AG04449 (cell line): ENCODE data around the gene PFKP.

ENCODE experiments used
- CTCF ChIA-PET: fragments of 350-600 bp; formaldehyde crosslinking; extraction: SDS; loops from one replicate; lab custom pipeline; 2021; ENCODE audit warnings: antibody characterized with exemption; lab: Yijun Ruan, JAX
- POLR2A ChIA-PET: fragments of 400-600, 350-600 bp; formaldehyde crosslinking; extraction: SDS; loops from one replicate; lab custom pipeline; 2020; ENCODE audit warnings: antibody characterized with exemption, inconsistent platforms; lab: Yijun Ruan, JAX
- DNase-seq: peaks from one replicate; pipeline ENCODE4 v3.0.0-alpha.2; 2010; ENCODE audit warnings: low read depth, low spot score
- H3K4me3 ChIP-seq: 2 replicates; pipeline ENCODE4 v1.5.1; 2011; ENCODE audit warnings: low read depth, mild to moderate bottlenecking, control low read depth, low read length
- TF ChIP-seq, protein P1 (sequence below): IDR thresholded peaks from one replicate; pipeline ENCODE4 v1.5.1; 2011; ENCODE audit warnings: mild to moderate bottlenecking, moderate library complexity, low read length, control low read depth, inconsistent platforms; ENCODE audit not compliant: insufficient read depth; ENCODE audit errors: missing control alignments

Gene PFKP

DNA sequence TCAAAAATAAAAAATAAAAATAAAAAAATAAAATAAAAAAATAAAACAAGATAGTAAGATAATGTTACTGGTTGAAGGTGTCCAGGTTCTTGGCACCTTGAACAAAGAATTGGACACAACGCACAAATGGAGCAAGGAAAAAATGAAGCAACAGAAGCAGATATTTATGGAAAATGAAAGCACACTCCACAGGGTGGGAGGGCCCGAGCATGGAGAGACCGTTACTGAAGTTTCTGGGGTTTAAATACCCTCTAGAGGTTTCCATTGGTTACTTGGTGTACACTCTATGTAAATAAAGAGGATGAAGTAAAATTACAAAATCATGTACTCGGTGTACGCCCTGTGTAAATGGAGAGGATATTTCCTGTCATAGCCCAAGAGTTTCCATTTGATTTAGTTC lies 15.7 kb upstream of the PFKP start:
- CTCF ChIA-PET = interaction anchor here (2.1 kb wide), 1 partner anchor 8 kb away, joined by 8 read pairs; no protein-coding TSS in a partner anchor
- DNase-seq = no peak
- POLR2A ChIA-PET = no interaction called here
- TF ChIP-seq, protein P1, sequence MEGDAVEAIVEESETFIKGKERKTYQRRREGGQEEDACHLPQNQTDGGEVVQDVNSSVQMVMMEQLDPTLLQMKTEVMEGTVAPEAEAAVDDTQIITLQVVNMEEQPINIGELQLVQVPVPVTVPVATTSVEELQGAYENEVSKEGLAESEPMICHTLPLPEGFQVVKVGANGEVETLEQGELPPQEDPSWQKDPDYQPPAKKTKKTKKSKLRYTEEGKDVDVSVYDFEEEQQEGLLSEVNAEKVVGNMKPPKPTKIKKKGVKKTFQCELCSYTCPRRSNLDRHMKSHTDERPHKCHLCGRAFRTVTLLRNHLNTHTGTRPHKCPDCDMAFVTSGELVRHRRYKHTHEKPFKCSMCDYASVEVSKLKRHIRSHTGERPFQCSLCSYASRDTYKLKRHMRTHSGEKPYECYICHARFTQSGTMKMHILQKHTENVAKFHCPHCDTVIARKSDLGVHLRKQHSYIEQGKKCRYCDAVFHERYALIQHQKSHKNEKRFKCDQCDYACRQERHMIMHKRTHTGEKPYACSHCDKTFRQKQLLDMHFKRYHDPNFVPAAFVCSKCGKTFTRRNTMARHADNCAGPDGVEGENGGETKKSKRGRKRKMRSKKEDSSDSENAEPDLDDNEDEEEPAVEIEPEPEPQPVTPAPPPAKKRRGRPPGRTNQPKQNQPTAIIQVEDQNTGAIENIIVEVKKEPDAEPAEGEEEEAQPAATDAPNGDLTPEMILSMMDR = no peak
- no peak overlapping the region for H3K4me3 ChIP-seq

DNA sequence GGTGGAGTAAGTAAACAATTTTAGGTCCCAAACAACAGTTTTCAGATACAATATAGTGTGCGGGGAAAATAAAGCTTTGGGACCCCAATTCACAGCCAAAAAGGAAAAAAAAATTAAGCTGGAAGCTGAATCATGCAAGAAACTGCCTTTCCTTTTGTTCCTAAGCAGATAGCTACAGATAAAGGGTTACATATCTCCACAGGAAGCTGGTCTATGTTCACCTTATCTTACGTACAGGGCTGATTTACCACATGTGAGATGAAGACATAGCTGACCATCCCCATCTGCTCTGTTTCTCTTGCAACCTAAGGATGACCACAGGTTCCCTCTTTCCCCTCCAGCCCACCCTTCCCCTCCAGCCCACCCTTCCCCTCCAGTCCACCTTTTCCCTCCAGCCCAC lies 14.2 kb upstream of the PFKP start:
- DNase-seq = no peak
- ChIA-PET CTCF (interaction anchor here (0.6 to 2.1 kb wide), 2 partner anchors 10 to 122 kb away, joined by 3 to 8 read pairs; no protein-coding TSS in a partner anchor), POLR2A (no interaction called here)
- TF ChIP-seq, protein P1 = no peak
- H3K4me3 ChIP-seq = no peak overlapping the region

DNA sequence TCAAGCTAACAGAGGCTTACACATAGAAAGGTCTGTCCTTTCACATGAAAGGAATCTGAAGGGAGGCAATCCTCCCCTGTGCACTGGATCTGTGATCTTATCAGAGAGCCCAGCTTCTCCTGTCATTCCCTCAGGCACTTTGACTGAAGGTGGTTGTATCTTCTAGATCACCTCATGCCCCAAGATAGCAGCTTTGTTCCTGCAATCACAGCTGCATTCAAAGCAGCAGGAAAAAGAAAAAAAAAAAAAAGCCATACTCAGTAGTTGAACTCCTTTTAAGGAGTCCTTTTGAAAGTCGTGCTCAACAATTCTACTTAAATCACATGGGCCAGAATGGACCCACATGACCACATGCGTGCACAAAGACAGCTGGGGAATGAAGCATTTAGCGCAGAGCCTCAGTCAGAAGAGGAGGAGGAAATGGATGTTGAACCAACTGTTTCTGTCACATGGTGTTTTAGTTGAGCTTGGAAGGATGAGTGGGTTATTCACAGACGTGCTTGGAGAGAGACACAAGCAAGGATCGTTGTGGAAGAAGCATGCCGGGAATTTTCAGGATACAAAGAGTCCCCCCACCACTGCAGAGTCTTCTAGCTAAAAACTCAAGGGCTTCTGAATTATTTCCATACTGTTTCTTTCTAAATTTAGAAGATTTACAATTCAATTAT lies 13.0 kb upstream of the PFKP start:
- ChIA-PET POLR2A (no interaction called here), CTCF (interaction anchor here (0.9 to 1.7 kb wide), 2 partner anchors 8 to 126 kb away, joined by 3 to 5 read pairs; no protein-coding TSS in a partner anchor)
- no peak for DNase-seq
- TF ChIP-seq, protein P1 = no peak
- no peak overlapping the region for H3K4me3 ChIP-seq

DNA sequence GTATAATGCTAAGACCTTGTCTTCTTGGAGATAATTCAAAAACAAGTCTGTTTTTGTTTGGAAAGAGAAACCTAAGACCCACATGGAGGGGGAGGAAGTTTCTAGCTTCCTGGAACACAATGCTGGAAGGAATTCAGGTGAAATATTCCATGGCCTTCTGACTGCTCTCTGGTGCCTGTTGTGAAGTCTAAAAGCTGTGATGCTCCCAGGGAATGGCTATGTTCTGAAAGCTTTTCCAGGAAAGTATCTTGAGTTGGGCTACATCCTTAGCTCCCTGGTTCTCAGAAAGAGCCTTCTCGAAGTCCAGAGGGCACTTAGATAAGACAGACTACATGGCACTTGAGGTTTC lies 12.5 kb upstream of the PFKP start:
- ChIA-PET POLR2A (no interaction called here), CTCF (interaction anchor here (0.9 to 1.7 kb wide), 2 partner anchors 8 to 127 kb away, joined by 3 to 5 read pairs; no protein-coding TSS in a partner anchor)
- TF ChIP-seq, protein P1 = no peak
- no peak for DNase-seq
- no peak overlapping the region for H3K4me3 ChIP-seq

DNA sequence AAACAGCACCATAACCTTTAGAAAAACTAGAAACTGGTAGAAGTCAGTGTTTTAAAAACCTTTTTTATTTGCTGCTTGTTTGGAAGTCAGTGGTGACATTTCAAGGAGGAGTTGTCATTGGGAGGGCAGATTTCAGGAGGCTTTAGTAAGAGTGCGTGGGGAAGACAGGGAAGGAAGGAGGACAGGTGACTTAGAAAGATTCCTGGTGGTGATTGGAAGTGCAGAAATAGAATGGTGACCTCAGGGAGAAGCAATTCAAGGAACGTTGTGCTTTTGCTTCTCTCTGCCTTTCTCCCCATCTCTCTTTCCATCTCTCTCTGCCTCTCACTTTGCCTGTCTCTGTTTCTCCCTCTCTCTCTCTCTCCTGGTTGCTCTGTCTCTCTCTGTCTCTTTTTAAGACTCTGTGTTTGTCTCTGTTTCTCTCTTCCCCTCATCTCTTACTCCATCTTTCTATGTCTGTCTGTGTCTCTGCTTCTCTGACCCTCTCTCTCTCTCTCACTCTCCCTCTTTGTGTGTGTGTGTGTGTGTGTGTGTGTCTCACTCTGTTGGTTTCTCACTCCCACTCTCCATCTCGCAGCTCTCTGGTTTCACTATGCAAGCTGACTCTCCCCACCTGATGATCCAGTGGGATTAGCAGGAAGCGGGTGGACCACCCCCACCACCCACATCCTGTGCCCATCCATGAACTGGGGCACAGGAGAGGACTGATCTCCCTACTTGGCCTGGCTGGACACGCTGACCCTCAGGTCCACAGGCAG lies 10.9 kb upstream of the PFKP start:
- H3K4me3 ChIP-seq = no peak overlapping the region
- POLR2A ChIA-PET = no interaction called here
- DNase-seq = no peak
- CTCF ChIA-PET = interaction anchor here (0.7 kb wide), 1 partner anchor 12 kb away, joined by 3 read pairs; no protein-coding TSS in a partner anchor
- TF ChIP-seq, protein P1 = no peak

DNA sequence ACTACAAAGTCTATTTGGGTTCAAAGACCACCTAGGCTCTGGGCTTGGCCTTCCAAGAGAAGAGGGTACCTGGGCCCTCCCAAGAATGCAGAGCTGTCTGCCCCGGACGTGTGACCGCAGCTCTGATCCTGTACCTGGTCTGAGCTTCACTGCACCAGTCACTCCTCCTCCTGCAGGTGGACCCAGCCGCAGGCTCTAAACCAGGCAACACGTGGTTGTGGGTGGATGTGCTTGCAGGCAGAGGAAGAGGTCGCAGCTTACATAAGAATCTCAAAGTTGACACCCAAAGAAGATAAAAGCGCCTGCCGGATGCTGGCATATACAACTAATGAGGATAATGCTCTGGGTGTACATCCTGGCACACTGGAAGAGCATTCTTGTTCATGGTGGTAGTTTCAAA lies 9.4 kb upstream of the PFKP start:
- ChIA-PET POLR2A (no interaction called here), CTCF (interaction anchor here (0.9 to 1.1 kb wide), 2 partner anchors 14 to 33 kb away, joined by 3 read pairs; no protein-coding TSS in a partner anchor)
- no peak overlapping the region for H3K4me3 ChIP-seq
- TF ChIP-seq, protein P1 = no peak
- no peak for DNase-seq
